Measurements from ENCODE around the gene TSTD1.

- TF ChIP-seq POLR2AphosphoS5 (IDR thresholded peaks at IDR 0.05; ENCODE audit: low read depth, low read length): no peak
- TF ChIP-seq POLR2A (IDR thresholded peaks at IDR 0.05; ENCODE audit: low read depth, low read length): no peak
Measured at GRCh38 chr1:161037661-161038522, 872 bp downstream of the TSTD1 start.

Data from GM12892 (cell line).